H9 (cell line): ENCODE measurements around the gene GOLGA1. TPM values are rescaled to one million over a fixed set of nuclear protein-coding genes. Genes with fewer than 3 reads are reported as not detected.

Experiments used
- DNase-seq: peaks from one replicate; pipeline ENCODE4 v3.0.0-alpha.2; 2017
- H2AFZ ChIP-seq: one replicate; pipeline ENCODE4 v1.6.1; 2013; ENCODE audit warnings: mild to moderate bottlenecking, low read length, control low read depth, moderate library complexity
- H2AK5ac ChIP-seq: 2 replicates; pipeline ENCODE4 v1.6.1; 2013; ENCODE audit warnings: low read length, control low read depth, mixed read lengths; ENCODE audit not compliant: insufficient read length
- H2BK120ac ChIP-seq: one replicate; pipeline ENCODE4 v1.6.1; 2013; ENCODE audit warnings: low read depth, mild to moderate bottlenecking, low read length, control low read depth, inconsistent platforms; ENCODE audit not compliant: poor library complexity, severe bottlenecking
- H2BK12ac ChIP-seq: 2 replicates; pipeline ENCODE4 v1.6.1; 2013; ENCODE audit warnings: low read length, control low read depth, mixed read lengths, low read depth; ENCODE audit not compliant: insufficient read length
- H2BK15ac ChIP-seq: 2 replicates; pipeline ENCODE4 v1.6.1; 2013; ENCODE audit warnings: low read depth, low read length, control low read depth
- H2BK20ac ChIP-seq: one replicate; pipeline ENCODE4 v1.6.1; 2013; ENCODE audit warnings: low read depth, mild to moderate bottlenecking, low read length, control low read depth, inconsistent platforms; ENCODE audit not compliant: poor library complexity, severe bottlenecking
- H2BK5ac ChIP-seq: 2 replicates; pipeline ENCODE4 v1.6.1; 2013; ENCODE audit warnings: low read length, control low read depth, mixed read lengths; ENCODE audit not compliant: insufficient read length
- H3K14ac ChIP-seq: 2 replicates; pipeline ENCODE4 v1.6.1; 2013; ENCODE audit warnings: low read length, control low read depth; ENCODE audit not compliant: insufficient read depth
- H3K18ac ChIP-seq: 2 replicates; pipeline ENCODE4 v1.6.1; 2013; ENCODE audit warnings: low read depth, mild to moderate bottlenecking, mixed read lengths, low read length, control low read depth; ENCODE audit not compliant: insufficient read length
- H3K23ac ChIP-seq: 2 replicates; pipeline ENCODE4 v1.6.1; 2013; ENCODE audit warnings: low read length, control low read depth, mixed read lengths, low read depth; ENCODE audit not compliant: insufficient read length
- H3K23me2 ChIP-seq: 2 replicates; pipeline ENCODE4 v1.6.1; 2013; ENCODE audit warnings: low read depth, mild to moderate bottlenecking, mixed read lengths, low read length, control low read depth; ENCODE audit not compliant: insufficient read length, poor library complexity, severe bottlenecking
- H3K27ac ChIP-seq: 2 replicates; pipeline ENCODE4 v1.5.1; 2013; ENCODE audit warnings: low read length, control low read depth, mixed read lengths, low read depth; ENCODE audit not compliant: insufficient read length
- H3K27me3 ChIP-seq: 2 replicates; pipeline ENCODE4 v1.6.1; 2013; ENCODE audit warnings: low read length, control low read depth, inconsistent platforms; ENCODE audit not compliant: insufficient read depth
- H3K4ac ChIP-seq: 2 replicates; pipeline ENCODE4 v1.6.1; 2013; ENCODE audit warnings: low read depth, mild to moderate bottlenecking, control low read depth, inconsistent platforms, low read length, moderate library complexity
- H3K4me1 ChIP-seq: 2 replicates; pipeline ENCODE4 v1.6.1; 2013; ENCODE audit warnings: low read length, control low read depth, inconsistent platforms; ENCODE audit not compliant: insufficient read depth
- H3K4me2 ChIP-seq: 2 replicates; pipeline ENCODE4 v1.6.1; 2013; ENCODE audit warnings: low read length, control low read depth, mixed read lengths; ENCODE audit not compliant: insufficient read length, insufficient read depth
- H3K56ac ChIP-seq: 2 replicates; pipeline ENCODE4 v1.6.1; 2013; ENCODE audit warnings: low read depth, mild to moderate bottlenecking, mixed read lengths, low read length, control low read depth; ENCODE audit not compliant: insufficient read length
- H3K79me1 ChIP-seq: 2 replicates; pipeline ENCODE4 v1.6.1; 2013; ENCODE audit warnings: low read depth, mild to moderate bottlenecking, moderate library complexity, low read length, control low read depth, inconsistent platforms; ENCODE audit not compliant: insufficient read depth, poor library complexity, severe bottlenecking
- H3K79me2 ChIP-seq: 2 replicates; pipeline ENCODE4 v1.6.1; 2013; ENCODE audit warnings: low read length, control low read depth, inconsistent platforms; ENCODE audit not compliant: insufficient read depth
- H3K9ac ChIP-seq: 2 replicates; pipeline ENCODE4 v1.6.1; 2013; ENCODE audit warnings: low read length, control low read depth, mixed read lengths; ENCODE audit not compliant: insufficient read length; ENCODE audit errors: extremely low read depth
- H3K9me3 ChIP-seq: one replicate; pipeline ENCODE4 v1.6.1; 2013; ENCODE audit warnings: low read depth, low read length, inconsistent platforms; ENCODE audit not compliant: control insufficient read depth
- H3T11ph ChIP-seq: one replicate; pipeline ENCODE4 v1.6.1; 2013; ENCODE audit warnings: mild to moderate bottlenecking, low read length, control low read depth, inconsistent platforms
- H4K20me1 ChIP-seq: one replicate; pipeline ENCODE4 v1.6.1; 2013; ENCODE audit not compliant: control insufficient read depth, insufficient read length, insufficient read depth
- H4K5ac ChIP-seq: 2 replicates; pipeline ENCODE4 v1.6.1; 2013; ENCODE audit warnings: low read depth, mild to moderate bottlenecking, mixed read lengths, low read length, control low read depth; ENCODE audit not compliant: insufficient read length
- H4K8ac ChIP-seq: replicated peaks from 2 replicates; pipeline ENCODE4 v1.6.1; 2013; ENCODE audit warnings: low read length, control low read depth, mixed read lengths, low read depth; ENCODE audit not compliant: insufficient read length
- H4K91ac ChIP-seq: 2 replicates; pipeline ENCODE4 v1.6.1; 2013; ENCODE audit warnings: low read depth, mild to moderate bottlenecking, moderate library complexity, mixed read lengths, low read length, control low read depth; ENCODE audit not compliant: insufficient read length
- H3K27ac Mint-ChIP-seq, 3 experiments: 2 replicates in 2 of 3; 3 replicates in 1 of 3; pipeline ENCODE4 v1.8.0; 2020 to 2021; ENCODE audit warnings: mixed read lengths in 3 of 3, mild to moderate bottlenecking in 1 of 3, moderate library complexity in 1 of 3
- H3K27me3 Mint-ChIP-seq: 2 replicates; pipeline ENCODE4 v1.8.0; 2021; ENCODE audit warnings: low read depth, mild to moderate bottlenecking, moderate library complexity, mixed read lengths
- H3K36me3 Mint-ChIP-seq, 3 experiments: 2 replicates in 2 of 3; 3 replicates in 1 of 3; pipeline ENCODE4 v1.8.0; 2020 to 2021; ENCODE audit warnings: low read depth in 3 of 3, mixed read lengths in 3 of 3; ENCODE audit not compliant: insufficient read depth in 1 of 3
- H3K4me1 Mint-ChIP-seq, 2 experiments: 2 replicates each; pipeline ENCODE4 v1.8.0; 2020; ENCODE audit warnings: mixed read lengths in 2 of 2
- H3K4me3 Mint-ChIP-seq, 2 experiments: 2 replicates in 1 of 2; 3 replicates in 1 of 2; pipeline ENCODE4 v1.8.0; 2020 to 2021; ENCODE audit warnings: mild to moderate bottlenecking in 2 of 2, mixed read lengths in 2 of 2, moderate library complexity in 1 of 2
- H3K9me3 Mint-ChIP-seq, 2 experiments: 2 replicates in 1 of 2; 3 replicates in 1 of 2; pipeline ENCODE4 v1.8.0; 2020; ENCODE audit warnings: mild to moderate bottlenecking in 2 of 2, mixed read lengths in 2 of 2, moderate library complexity in 1 of 2
- WGBS: extraction: QIAGEN DNeasy Blood & Tissue Kit; methylation state at CpG from one replicate; pipeline ENCODE4 v1.1.7; 2013; ENCODE audit warnings: missing lambda C conversion rate, low lambda C conversion rate, mixed read lengths; ENCODE audit not compliant: insufficient read length; ENCODE audit errors: extremely low coverage; 5-methylcytosine and 5-hydroxymethylcytosine counted together
- total RNA-seq: library from RNA; stranded (reverse); gene quantifications from 2 replicates; pipeline ENCODE4 v1.2.1, GENCODE V29; 2021
- TF ChIP-seq, protein P1 (sequence below): fragments of 200-600 bp; sonication (generic); conservative IDR thresholded peaks from 3 replicates; pipeline ENCODE4 v1.8.0; 2021; ENCODE audit warnings: antibody characterized with exemption, mild to moderate bottlenecking

Gene GOLGA1
- total RNA-seq, 1 experiment from 2014 or later: 7.6 TPM

DNA sequence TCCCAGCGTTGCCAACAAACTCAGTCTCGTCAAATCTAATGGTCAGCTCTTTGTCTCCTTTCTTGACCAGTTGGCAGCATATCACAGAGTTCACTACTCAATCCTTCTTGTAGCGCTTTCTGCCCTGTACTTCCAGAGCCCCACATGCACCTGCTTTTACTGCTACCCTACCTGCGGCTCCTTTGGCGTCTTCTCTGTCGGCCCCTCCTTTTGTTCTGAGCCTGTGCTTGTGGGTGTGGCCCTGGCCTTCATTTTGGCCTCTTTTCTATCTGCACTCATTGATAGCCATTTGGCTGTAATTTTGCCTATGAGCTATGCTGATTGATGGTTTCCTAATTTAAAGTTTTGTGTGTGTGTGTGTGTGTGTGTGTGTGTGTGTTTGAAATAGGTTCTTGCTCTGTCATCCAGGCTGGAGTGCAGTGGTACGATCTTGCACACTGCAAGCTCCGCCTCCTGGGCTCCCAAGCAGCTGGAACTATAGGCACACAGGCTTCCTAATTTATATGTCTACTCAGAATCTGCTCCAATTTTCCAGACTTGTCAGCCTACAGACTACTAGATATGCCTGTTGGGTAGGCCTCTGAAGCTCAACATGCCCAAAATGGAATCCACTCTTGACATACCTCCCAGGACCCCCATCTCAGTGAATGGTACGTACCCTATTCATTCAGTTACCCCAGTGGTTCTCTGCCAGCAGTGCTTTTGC is 46.7 kb downstream of the GOLGA1 start:
- no CpG with 5 or more reads among the region's 9 CpGs for WGBS
- no peaks in the 10 kb centered on the region for H3K79me1 ChIP-seq
- H3K56ac ChIP-seq: no peak overlapping the region
- no peak overlapping the region for H3K4me2 ChIP-seq
- peaks cover 2 to 13% of the 10 kb centered on the region in 2 experiments for H3K4me1 Mint-ChIP-seq
- H2BK15ac ChIP-seq: no peak overlapping the region
- TF ChIP-seq, protein P1, sequence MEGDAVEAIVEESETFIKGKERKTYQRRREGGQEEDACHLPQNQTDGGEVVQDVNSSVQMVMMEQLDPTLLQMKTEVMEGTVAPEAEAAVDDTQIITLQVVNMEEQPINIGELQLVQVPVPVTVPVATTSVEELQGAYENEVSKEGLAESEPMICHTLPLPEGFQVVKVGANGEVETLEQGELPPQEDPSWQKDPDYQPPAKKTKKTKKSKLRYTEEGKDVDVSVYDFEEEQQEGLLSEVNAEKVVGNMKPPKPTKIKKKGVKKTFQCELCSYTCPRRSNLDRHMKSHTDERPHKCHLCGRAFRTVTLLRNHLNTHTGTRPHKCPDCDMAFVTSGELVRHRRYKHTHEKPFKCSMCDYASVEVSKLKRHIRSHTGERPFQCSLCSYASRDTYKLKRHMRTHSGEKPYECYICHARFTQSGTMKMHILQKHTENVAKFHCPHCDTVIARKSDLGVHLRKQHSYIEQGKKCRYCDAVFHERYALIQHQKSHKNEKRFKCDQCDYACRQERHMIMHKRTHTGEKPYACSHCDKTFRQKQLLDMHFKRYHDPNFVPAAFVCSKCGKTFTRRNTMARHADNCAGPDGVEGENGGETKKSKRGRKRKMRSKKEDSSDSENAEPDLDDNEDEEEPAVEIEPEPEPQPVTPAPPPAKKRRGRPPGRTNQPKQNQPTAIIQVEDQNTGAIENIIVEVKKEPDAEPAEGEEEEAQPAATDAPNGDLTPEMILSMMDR: no peak
- H3K9me3 ChIP-seq: no peaks in the 10 kb centered on the region
- no peak overlapping the region for H3K4me3 Mint-ChIP-seq
- no peak overlapping the region for H2BK12ac ChIP-seq
- no peak overlapping the region for H3K4ac ChIP-seq
- H3K79me2 ChIP-seq: no peaks in the 10 kb centered on the region
- no peak overlapping the region for H3K14ac ChIP-seq
- H2BK120ac ChIP-seq: no peak overlapping the region
- H2BK5ac ChIP-seq: no peak overlapping the region
- no peak for DNase-seq
- H3K4me1 ChIP-seq: no peaks in the 10 kb centered on the region
- H3K9ac ChIP-seq: no peak overlapping the region
- H3K27me3 Mint-ChIP-seq: no peaks in the 10 kb centered on the region
- H3K27ac Mint-ChIP-seq: no peak overlapping the region
- H2BK20ac ChIP-seq: no peak overlapping the region
- H3K27ac ChIP-seq: no peak overlapping the region
- H3K18ac ChIP-seq: no peak overlapping the region
- no peak overlapping the region for H2AFZ ChIP-seq
- no peak overlapping the region for H3K23ac ChIP-seq
- H4K8ac ChIP-seq: no peak overlapping the region
- no peak overlapping the region for H2AK5ac ChIP-seq
- H3K27me3 ChIP-seq: no peaks in the 10 kb centered on the region
- H4K91ac ChIP-seq: no peak overlapping the region
- no peak overlapping the region for H3T11ph ChIP-seq
- no peak overlapping the region for H4K5ac ChIP-seq
- H3K9me3 Mint-ChIP-seq: no peaks in the 10 kb centered on the region; a peak in 1 of 5 replicates
- no peaks in the 10 kb centered on the region for H4K20me1 ChIP-seq
- H3K23me2 ChIP-seq: no peaks in the 10 kb centered on the region
- H3K36me3 Mint-ChIP-seq: peaks cover 7 to 18% (median 16%) of the 10 kb centered on the region in 3 experiments
